Aorta (tissue), 5 donors: ENCODE results near the gene AHI1. TPM values are rescaled to one million over a fixed set of nuclear protein-coding genes. Genes with fewer than 3 reads are reported as not detected.

Experiments used
- ATAC-seq: fragments of 200-7000 bp; cut with Tn5 transposase; one replicate; pipeline ENCODE4 v1.9.1; 2022; ENCODE audit warnings: moderate library complexity; ENCODE audit not compliant: low FRiP score
- DNase-seq, 2 donors: peaks; one replicate each; pipeline ENCODE4 v3.0.0-alpha.2; 2020
- H3K27ac ChIP-seq, 2 donors: one replicate each; pipeline ENCODE4 v1.5.1; 2013; ENCODE audit warnings: low read length in 2 of 2, mild to moderate bottlenecking in 2 of 2, moderate library complexity in 2 of 2, control low read depth in 1 of 2, inconsistent platforms in 1 of 2, low read depth in 1 of 2
- H3K27me3 ChIP-seq, 2 donors: one replicate each; pipeline ENCODE4 v1.6.1; 2013; ENCODE audit warnings: control low read depth in 1 of 2, low read length in 1 of 2, mild to moderate bottlenecking in 1 of 2, moderate library complexity in 1 of 2; ENCODE audit not compliant: insufficient read depth in 2 of 2, control insufficient read depth in 1 of 2
- H3K36me3 ChIP-seq, 2 donors: one replicate each; pipeline ENCODE4 v1.6.1; 2013; ENCODE audit warnings: control low read depth in 1 of 2, low read length in 1 of 2, mild to moderate bottlenecking in 1 of 2; ENCODE audit not compliant: insufficient read depth in 2 of 2, control insufficient read depth in 1 of 2
- H3K4me1 ChIP-seq, 2 donors: one replicate each; pipeline ENCODE4 v1.6.1; 2013; ENCODE audit warnings: low read length in 2 of 2, control low read depth in 1 of 2, mild to moderate bottlenecking in 1 of 2, moderate library complexity in 1 of 2; ENCODE audit not compliant: insufficient read depth in 2 of 2, control insufficient read depth in 1 of 2
- H3K4me3 ChIP-seq, 2 donors: one replicate each; pipeline ENCODE4 v1.5.1; 2013; ENCODE audit warnings: low read length in 2 of 2, control low read depth in 1 of 2, mild to moderate bottlenecking in 1 of 2
- H3K9me3 ChIP-seq: one replicate; pipeline ENCODE4 v1.6.1; 2013; ENCODE audit warnings: mild to moderate bottlenecking, low read length; ENCODE audit not compliant: control insufficient read depth
- WGBS, 2 donors: extraction: QIAGEN DNeasy Blood & Tissue Kit; methylation state at CpG; one replicate each; pipeline ENCODE4 v1.1.7; 2013; 5-methylcytosine and 5-hydroxymethylcytosine counted together
- intact Hi-C, 2 donors: fragments of 100-400 bp; cut with DNase I; formaldehyde crosslinking; loops; one replicate each; pipeline versions ENCODE4 v1.14.2 to v1.15.0; 2022
- long read RNA-seq, 2 donors: library from polyadenylated mRNA; unstranded; transcript quantifications; one replicate each; pipeline ENCODE4 v2.0.0, GENCODE V29; 2020 to 2021
- polyA plus RNA-seq, 2 donors: library from polyadenylated mRNA; stranded (reverse); fragments of 200-250 nt; gene quantifications; one replicate each; pipeline ENCODE4 v1.2.3, GENCODE V29; 2013
- total RNA-seq, 2 donors: library from RNA; stranded (reverse); fragmentation: NEBNext Ultra II Directional; extraction: Animal tissue kit (Norgen Biotek cat#: 25700); gene quantifications; one replicate each; pipeline ENCODE4 v1.2.1, GENCODE V29; 2021
- donor health status: healthy with polysubstance abuse.
- donor health status: Bipolar disorder and iron deficiency.
- donor health status: DM: no; HTN: no; CAD: no.
- donor health status: DM: no; HTN: no; CAD: no.
- donor health status: DM: yes; HTN: yes; CAD: no.

AHI1 gene
- total RNA-seq (10 to 100 TPM; 44.9 to 65.5 TPM), polyA plus RNA-seq (10 to 100 TPM in 1 of 2 donors, 1 to 10 TPM in 1; 4.1 to 28.8 TPM)
- long read RNA-seq, donor 1, partial matches to known transcripts = 17 of 33 reads
- long read RNA-seq, donor 1, other reads (novel, unspliced or antisense) = 16 of 33 reads
- long read RNA-seq, donor 2, partial matches to known transcripts = 21 of 32 reads
- long read RNA-seq, donor 2, other reads (novel, unspliced or antisense) = 11 of 32 reads

DNA sequence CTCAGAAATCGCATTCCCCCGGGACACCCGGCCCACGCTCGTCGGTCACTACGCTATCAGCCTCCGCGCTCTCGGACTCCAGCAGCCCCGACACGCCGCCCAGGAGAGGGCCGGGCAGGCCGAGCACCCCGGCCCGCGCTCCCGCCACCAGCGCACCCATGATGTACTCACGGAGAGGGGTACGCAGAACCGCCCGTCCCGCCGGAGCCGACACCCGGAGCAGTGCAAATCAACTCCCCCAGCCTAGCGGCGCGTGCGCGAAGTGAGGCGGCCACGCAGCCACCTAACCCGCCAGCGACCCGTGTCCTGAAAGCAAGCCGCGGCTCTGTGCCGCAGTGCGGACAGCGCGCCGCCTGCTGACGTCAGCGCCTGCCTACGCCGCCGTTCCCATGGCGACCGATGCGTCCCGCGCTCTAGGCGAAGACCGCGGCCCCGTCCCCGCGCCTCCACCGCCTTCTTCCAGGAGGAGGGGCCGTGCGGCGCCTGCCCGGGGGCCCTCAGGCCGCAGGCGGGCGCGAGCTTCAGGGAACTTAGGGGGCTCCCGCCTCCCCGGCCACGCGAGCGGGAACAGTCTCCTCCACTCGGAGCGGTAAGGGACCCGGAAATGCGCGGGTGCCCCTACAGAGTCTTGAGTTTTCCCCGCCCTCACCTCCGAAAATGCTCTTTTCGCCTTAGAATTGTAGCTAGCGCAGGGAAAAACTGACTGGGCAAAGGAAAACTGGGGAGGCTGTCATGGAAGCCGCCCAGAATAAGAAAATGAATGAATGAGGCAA is at the start of gene AHI1:
Gene AHI1, minus strand, starts transcription at position 329 of the 773 bp plus-strand sequence. CDS start 5,503 bp downstream, outside the sequence.
- Histone ChIP-seq H3K36me3 (peaks cover 0 to 2% of the 10 kb centered on the region in 2 donors), H3K4me1 (peaks cover 0 to 1% of the 10 kb centered on the region in 2 donors), H3K4me3 (peak within 1 kb of the TSS; percentile 96 to 99), H3K27me3 (no peaks in the 10 kb centered on the region), H3K9me3 (no peaks in the 10 kb centered on the region), H3K27ac (peak within 1 kb of the TSS; percentile 79 to 96)
- 0 to 1% methylated on average over 79 to 85 of the region's 85 CpGs for WGBS, 2 donors
- peak; percentile 97 to 99 for DNase-seq
- intact Hi-C loops = loop anchor here in 1 of 2 donors (1.0 to 10.0 kb wide), 3 partner anchors 443 to 791 kb away; partner anchors contain the start of genes BCLAF1, HBS1L and MTFR2
- ATAC-seq = peak; percentile 99

DNA sequence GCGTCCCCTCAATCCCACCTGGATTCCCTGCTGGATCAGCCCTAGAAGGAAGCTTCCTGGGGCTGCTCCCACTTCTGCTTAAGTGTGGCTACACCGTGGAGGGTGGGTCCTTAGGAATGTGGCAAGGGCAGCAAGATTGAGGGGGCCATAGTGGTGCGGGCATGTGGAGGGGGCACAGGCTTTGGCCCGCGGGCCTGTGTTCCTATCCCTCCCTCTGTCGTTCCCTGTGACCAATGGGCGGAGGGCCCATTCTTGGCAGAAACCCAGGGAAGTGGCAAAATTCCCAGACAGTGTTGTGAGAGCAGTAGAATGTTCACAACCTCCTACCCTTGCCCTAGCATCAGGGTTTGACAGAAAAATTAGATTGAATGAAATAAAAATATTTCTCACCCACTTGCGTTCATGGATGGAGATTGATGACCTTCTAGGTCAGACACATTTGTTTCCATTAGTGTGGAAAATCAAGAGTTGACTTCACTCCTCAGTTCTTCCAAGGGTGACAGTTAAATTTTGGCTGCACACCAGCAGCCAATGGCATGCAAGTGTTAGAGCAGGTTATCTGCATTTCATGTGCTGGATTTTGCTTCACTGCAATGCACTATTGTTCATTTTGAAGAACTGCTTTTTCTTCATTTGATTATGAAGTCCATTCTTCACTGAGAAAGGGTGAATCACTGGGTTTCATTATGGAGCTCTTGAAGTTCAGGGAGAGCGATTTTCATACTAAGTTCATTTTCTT is 49.3 kb upstream of the AHI1 start:
- WGBS, 2 donors = 24 to 31% methylated on average over 9 of the region's 9 CpGs
- Histone ChIP-seq H3K36me3 (no peaks in the 10 kb centered on the region), H3K4me3 (no peak overlapping the region), H3K27me3 (no peaks in the 10 kb centered on the region), H3K4me1 (no peaks in the 10 kb centered on the region), H3K9me3 (no peaks in the 10 kb centered on the region), H3K27ac (no peak overlapping the region)
- ATAC-seq (peak; percentile 29), DNase-seq (no peak)
- intact Hi-C loops = no loop called here

DNA sequence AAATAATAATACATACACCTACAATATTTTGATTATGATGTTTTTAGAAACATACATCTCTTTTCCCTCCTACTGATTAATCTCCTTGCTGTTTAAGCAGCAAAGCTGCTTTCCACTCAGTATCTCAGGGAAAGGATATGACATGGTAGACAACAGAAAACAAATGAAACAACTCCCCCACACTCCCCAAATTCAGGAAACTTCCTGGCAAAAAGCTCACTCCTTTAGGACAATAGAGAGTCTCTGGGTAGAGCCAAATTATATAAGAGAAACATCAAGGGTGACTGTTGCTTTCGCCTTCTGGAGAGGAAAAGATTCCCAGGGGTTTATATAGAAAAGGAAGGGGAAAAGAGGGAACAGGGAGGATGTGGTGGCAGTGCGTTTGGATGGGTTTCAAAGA is 48.7 kb upstream of the AHI1 start:
- H3K27me3 ChIP-seq = no peaks in the 10 kb centered on the region
- H3K9me3 ChIP-seq = peaks cover 2% of the 10 kb centered on the region
- WGBS, 2 donors = 80 to 83% methylated on average over 2 of the region's 2 CpGs
- intact Hi-C loops = no loop called here
- H3K27ac ChIP-seq = no peak overlapping the region
- H3K36me3 ChIP-seq = no peaks in the 10 kb centered on the region
- no peak overlapping the region for H3K4me3 ChIP-seq
- no peak for DNase-seq
- ATAC-seq = no peak
- H3K4me1 ChIP-seq = no peaks in the 10 kb centered on the region

GRCh38 chr6:135540207-135540840 is 42.8 kb upstream of the AHI1 start:
- ATAC-seq (no peak), DNase-seq (no peak)
- H3K4me3 ChIP-seq = no peak overlapping the region
- intact Hi-C loops = no loop called here
- WGBS, 2 donors = 64 to 67% methylated on average over 2 of the region's 2 CpGs
- no peaks in the 10 kb centered on the region for H3K27me3 ChIP-seq
- H3K4me1 ChIP-seq = no peaks in the 10 kb centered on the region
- no peaks in the 10 kb centered on the region for H3K36me3 ChIP-seq
- H3K27ac ChIP-seq = no peak overlapping the region
- H3K9me3 ChIP-seq = peaks cover 2% of the 10 kb centered on the region

GRCh38 chr6:135537741-135538301 is 40.3 kb upstream of the AHI1 start:
- no peak for DNase-seq
- intact Hi-C loops = loop anchor here (5.0 kb wide), 1 partner anchor 689 kb away; no protein-coding TSS in a partner anchor
- Histone ChIP-seq H3K36me3 (no peaks in the 10 kb centered on the region), H3K27me3 (no peaks in the 10 kb centered on the region), H3K27ac (no peak overlapping the region), H3K9me3 (peaks cover 2% of the 10 kb centered on the region), H3K4me3 (no peak overlapping the region), H3K4me1 (no peaks in the 10 kb centered on the region)
- 41 to 44% methylated on average over 2 of the region's 2 CpGs for WGBS, 2 donors
- no peak for ATAC-seq

DNA sequence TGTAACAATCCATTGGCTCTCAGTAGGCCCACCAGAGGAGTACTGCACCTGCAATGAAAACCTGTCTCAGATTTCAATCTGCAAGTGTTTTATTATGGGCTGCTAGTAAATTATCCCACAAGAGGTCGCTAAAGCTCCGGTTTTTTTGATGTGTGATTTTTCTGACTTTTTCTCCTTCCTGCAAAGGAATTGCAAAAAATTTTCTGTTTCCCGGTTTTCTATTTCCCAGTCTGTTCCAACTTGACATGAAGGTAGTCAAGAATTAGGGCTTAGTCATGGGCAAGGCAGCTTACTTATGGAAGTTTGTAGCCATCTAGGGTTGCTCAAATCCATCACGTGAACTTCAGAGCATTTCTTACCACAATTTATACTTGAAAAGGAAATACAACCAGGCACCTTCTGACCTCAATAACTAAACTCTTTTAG is 38.5 kb upstream of the AHI1 start:
- Histone ChIP-seq H3K27me3 (no peaks in the 10 kb centered on the region), H3K9me3 (no peaks in the 10 kb centered on the region), H3K27ac (no peak overlapping the region), H3K4me3 (no peak overlapping the region), H3K4me1 (no peaks in the 10 kb centered on the region), H3K36me3 (no peaks in the 10 kb centered on the region)
- intact Hi-C loops = loop anchor here (5.0 kb wide), 1 partner anchor 691 kb away; no protein-coding TSS in a partner anchor
- WGBS, 2 donors = 2 to 6% methylated on average over 4 of the region's 4 CpGs
- peak; percentile 41 for ATAC-seq
- no peak for DNase-seq

- H3K9me3 ChIP-seq = no peaks in the 10 kb centered on the region
- DNase-seq (no peak), ATAC-seq (no peak)
- no peak overlapping the region for H3K27ac ChIP-seq
- intact Hi-C loops = loop anchor here (5.0 kb wide), 1 partner anchor 692 kb away; no protein-coding TSS in a partner anchor
- H3K4me3 ChIP-seq = no peak overlapping the region
- no peaks in the 10 kb centered on the region for H3K36me3 ChIP-seq
- 81 to 85% methylated on average over 3 of the region's 3 CpGs for WGBS, 2 donors
- H3K4me1 ChIP-seq = no peaks in the 10 kb centered on the region
- no peaks in the 10 kb centered on the region for H3K27me3 ChIP-seq
These were observed 37.3 kb upstream of the AHI1 start for GRCh38 chr6:135534773-135535380.

DNA sequence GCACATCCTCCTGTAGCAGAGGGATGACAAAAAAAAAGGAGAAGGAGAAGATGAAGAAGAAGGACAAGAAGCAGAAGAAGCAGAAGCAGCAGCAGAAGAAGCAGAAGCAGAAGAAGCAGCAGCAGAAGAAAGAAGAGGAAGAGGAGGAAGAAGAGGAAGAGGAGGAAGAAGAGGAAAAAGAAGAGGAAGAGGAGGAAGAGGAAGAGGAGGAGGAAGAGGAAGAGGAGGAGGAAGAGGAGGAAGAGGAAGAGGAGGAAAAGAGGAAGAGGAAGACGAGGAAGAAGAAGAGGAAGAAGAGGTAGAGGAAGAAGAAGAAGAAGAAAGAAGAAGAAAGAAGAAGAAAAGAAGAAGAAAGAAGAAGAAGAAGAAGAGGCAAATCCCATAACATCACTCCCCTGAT is 35.0 kb upstream of the AHI1 start:
- no peak for DNase-seq
- Histone ChIP-seq H3K36me3 (no peaks in the 10 kb centered on the region), H3K27me3 (no peaks in the 10 kb centered on the region), H3K4me3 (no peak overlapping the region), H3K9me3 (no peaks in the 10 kb centered on the region), H3K4me1 (no peaks in the 10 kb centered on the region), H3K27ac (no peak overlapping the region)
- WGBS, 2 donors = 82 to 83% methylated on average over 1 of the region's 1 CpG
- no peak for ATAC-seq
- intact Hi-C loops = no loop called here
